Suprapubic skin (tissue), 4 donors: ENCODE data around the gene SYT15.

Experiments
- EP300 ChIP-seq: sonication (generic); formaldehyde crosslinking; IDR thresholded peaks from one replicate; pipeline ENCODE4 v1.6.1; 2017; ENCODE audit warnings: antibody characterized with exemption
- POLR2A ChIP-seq, 2 donors: fragments of 450-650 bp; IDR thresholded peaks; one replicate each; pipeline ENCODE4 v1.6.1; 2017; ENCODE audit warnings: antibody characterized with exemption in 2 of 2, mild to moderate bottlenecking in 2 of 2, moderate library complexity in 2 of 2
- POLR2AphosphoS5 ChIP-seq, 3 donors: sonication (generic); formaldehyde crosslinking; IDR thresholded peaks; one replicate each; pipeline ENCODE4 v1.6.1; 2017; ENCODE audit warnings: antibody characterized with exemption in 3 of 3
- TF ChIP-seq, protein P1 (sequence below), 2 donors: fragments of 200-600 bp in 1 of 2; fragments of 450-650 bp in 1 of 2; sonication (generic) in 1 of 2; IDR thresholded peaks; one replicate each; pipeline ENCODE4 v1.5.1; 2016 to 2019; ENCODE audit warnings: antibody characterized with exemption in 2 of 2, mild to moderate bottlenecking in 1 of 2, moderate library complexity in 1 of 2

- TF ChIP-seq, protein P1, sequence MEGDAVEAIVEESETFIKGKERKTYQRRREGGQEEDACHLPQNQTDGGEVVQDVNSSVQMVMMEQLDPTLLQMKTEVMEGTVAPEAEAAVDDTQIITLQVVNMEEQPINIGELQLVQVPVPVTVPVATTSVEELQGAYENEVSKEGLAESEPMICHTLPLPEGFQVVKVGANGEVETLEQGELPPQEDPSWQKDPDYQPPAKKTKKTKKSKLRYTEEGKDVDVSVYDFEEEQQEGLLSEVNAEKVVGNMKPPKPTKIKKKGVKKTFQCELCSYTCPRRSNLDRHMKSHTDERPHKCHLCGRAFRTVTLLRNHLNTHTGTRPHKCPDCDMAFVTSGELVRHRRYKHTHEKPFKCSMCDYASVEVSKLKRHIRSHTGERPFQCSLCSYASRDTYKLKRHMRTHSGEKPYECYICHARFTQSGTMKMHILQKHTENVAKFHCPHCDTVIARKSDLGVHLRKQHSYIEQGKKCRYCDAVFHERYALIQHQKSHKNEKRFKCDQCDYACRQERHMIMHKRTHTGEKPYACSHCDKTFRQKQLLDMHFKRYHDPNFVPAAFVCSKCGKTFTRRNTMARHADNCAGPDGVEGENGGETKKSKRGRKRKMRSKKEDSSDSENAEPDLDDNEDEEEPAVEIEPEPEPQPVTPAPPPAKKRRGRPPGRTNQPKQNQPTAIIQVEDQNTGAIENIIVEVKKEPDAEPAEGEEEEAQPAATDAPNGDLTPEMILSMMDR (IDR thresholded peaks at IDR 0.05) = peak in 1 of 2 donors; percentile 22
- TF ChIP-seq POLR2A (IDR thresholded peaks at IDR 0.05) = no peak
- TF ChIP-seq POLR2AphosphoS5 (IDR thresholded peaks at IDR 0.05) = no peak
- no peak for TF ChIP-seq EP300
These were observed 37.8 kb upstream of the SYT15 start for GRCh38 chr10:46541017-46541661.
